HG02678 (cell line): ENCODE results near the gene BLTP2.

Experiments
- ATAC-seq: cut with Tn5 transposase; IDR thresholded peaks from one replicate; pipeline ENCODE4 v1.9.1; 2021; ENCODE audit warnings: mild to moderate bottlenecking, moderate library complexity; ENCODE audit not compliant: unreplicated experiment

Gene BLTP2

GRCh38 chr17:28599311-28600184 is 45.4 kb downstream of the BLTP2 start:
- ATAC-seq, result peak; percentile 33

- ATAC-seq, result peak; percentile 86
Measured at GRCh38 chr17:28598799-28599310, 46.1 kb downstream of the BLTP2 start, which contains the start of gene SPAG5. SPAG5 (minus strand) TSS chr17:28599025; CDS start chr17:28598946, 79 bp downstream.

- ATAC-seq, result no peak
Measured at GRCh38 chr17:28598389-28598788, 46.6 kb downstream of the BLTP2 start.

- no peak for ATAC-seq
Measured at GRCh38 chr17:28597606-28598383, 47.2 kb downstream of the BLTP2 start.
